ENCODE data around the gene GLRB.

Gene GLRB

GRCh38 chr4:157075811-157076577, at the start of gene GLRB:
TSS of gene GLRB (plus strand) at chr4:157076150. CDS start at chr4:157078025, 1,875 bp downstream.
- DNase-seq (ENCODE audit: low read depth): peak; percentile 49

- DNase-seq (ENCODE audit: low read depth): no peak
Observed at GRCh38 chr4:157035471-157035870, 40.5 kb upstream of the GLRB start.

- no peak for DNase-seq (ENCODE audit: low read depth)
Observed at GRCh38 chr4:157040405-157040804, 35.5 kb upstream of the GLRB start.

- peak; percentile 46 for DNase-seq (ENCODE audit: low read depth)
Observed at GRCh38 chr4:157043131-157043530, 32.8 kb upstream of the GLRB start.

GRCh38 chr4:157045507-157046127, 30.3 kb upstream of the GLRB start:
- DNase-seq (ENCODE audit: low read depth): peak; percentile 81

- peak; percentile 62 for DNase-seq (ENCODE audit: low read depth)
Observed at GRCh38 chr4:157048248-157048647, 27.7 kb upstream of the GLRB start.

GRCh38 chr4:157050561-157050960, 25.4 kb upstream of the GLRB start:
- no peak for DNase-seq (ENCODE audit: low read depth)

- no peak for DNase-seq (ENCODE audit: low read depth)
Observed at GRCh38 chr4:157052429-157053040, 23.4 kb upstream of the GLRB start.

GRCh38 chr4:157057218-157057617, 18.7 kb upstream of the GLRB start:
- DNase-seq (ENCODE audit: low read depth): no peak

- DNase-seq (ENCODE audit: low read depth): peak; percentile 21
Observed at GRCh38 chr4:157058899-157059298, 17.1 kb upstream of the GLRB start.

- peak; percentile 63 for DNase-seq (ENCODE audit: low read depth)
Observed at GRCh38 chr4:157072002-157072401, 3.9 kb upstream of the GLRB start.

GRCh38 chr4:157075401-157075800, 549 bp upstream of the GLRB start:
- DNase-seq (ENCODE audit: low read depth): no peak

GRCh38 chr4:157076578-157076947, 613 bp downstream of the GLRB start:
- DNase-seq (ENCODE audit: low read depth): no peak

GRCh38 chr4:157079441-157079840, 3.5 kb downstream of the GLRB start:
- DNase-seq (ENCODE audit: low read depth): no peak

GRCh38 chr4:157080605-157081004, 4.7 kb downstream of the GLRB start:
- DNase-seq (ENCODE audit: low read depth): no peak

- DNase-seq (ENCODE audit: low read depth): no peak
Observed at GRCh38 chr4:157095716-157096115, 19.8 kb downstream of the GLRB start.

- peak; percentile 32 for DNase-seq (ENCODE audit: low read depth)
Observed at GRCh38 chr4:157096439-157096838, 20.5 kb downstream of the GLRB start.

GRCh38 chr4:157099506-157099905, 23.6 kb downstream of the GLRB start:
- no peak for DNase-seq (ENCODE audit: low read depth)

GRCh38 chr4:157104541-157104940, 28.6 kb downstream of the GLRB start:
- DNase-seq (ENCODE audit: low read depth): no peak

GRCh38 chr4:157114671-157115070, 38.7 kb downstream of the GLRB start:
- DNase-seq (ENCODE audit: low read depth): no peak

GRCh38 chr4:157115613-157116335, 39.8 kb downstream of the GLRB start:
- DNase-seq (ENCODE audit: low read depth): peak; percentile 84

- peak; percentile 4 for DNase-seq (ENCODE audit: low read depth)
Observed at GRCh38 chr4:157121401-157121800, 45.5 kb downstream of the GLRB start.

- DNase-seq (ENCODE audit: low read depth): no peak
Observed at GRCh38 chr4:157127571-157127970, 51.6 kb downstream of the GLRB start.
